ENCODE results near the gene CREBBP.

- no peak for TF ChIP-seq SUZ12 (IDR thresholded peaks at IDR 0.05; ENCODE audit: extremely low read depth, insufficient read depth, insufficient read length)
- no peak for TF ChIP-seq ZNF274 (IDR thresholded peaks at IDR 0.05; ENCODE audit: low read depth, low read length)
These were observed 161.9 kb downstream of the CREBBP start for GRCh38 chr16:3718628-3719027.
